ENCODE results near the gene NUP153.

GRCh38 chr6:17656644-17657043, 50.1 kb downstream of the NUP153 start:
- TF ChIP-seq EZH2phosphoT487 (IDR thresholded peaks at IDR 0.05; ENCODE audit: borderline replicate concordance, low read depth, low read length): no peak
- TF ChIP-seq, protein P1, sequence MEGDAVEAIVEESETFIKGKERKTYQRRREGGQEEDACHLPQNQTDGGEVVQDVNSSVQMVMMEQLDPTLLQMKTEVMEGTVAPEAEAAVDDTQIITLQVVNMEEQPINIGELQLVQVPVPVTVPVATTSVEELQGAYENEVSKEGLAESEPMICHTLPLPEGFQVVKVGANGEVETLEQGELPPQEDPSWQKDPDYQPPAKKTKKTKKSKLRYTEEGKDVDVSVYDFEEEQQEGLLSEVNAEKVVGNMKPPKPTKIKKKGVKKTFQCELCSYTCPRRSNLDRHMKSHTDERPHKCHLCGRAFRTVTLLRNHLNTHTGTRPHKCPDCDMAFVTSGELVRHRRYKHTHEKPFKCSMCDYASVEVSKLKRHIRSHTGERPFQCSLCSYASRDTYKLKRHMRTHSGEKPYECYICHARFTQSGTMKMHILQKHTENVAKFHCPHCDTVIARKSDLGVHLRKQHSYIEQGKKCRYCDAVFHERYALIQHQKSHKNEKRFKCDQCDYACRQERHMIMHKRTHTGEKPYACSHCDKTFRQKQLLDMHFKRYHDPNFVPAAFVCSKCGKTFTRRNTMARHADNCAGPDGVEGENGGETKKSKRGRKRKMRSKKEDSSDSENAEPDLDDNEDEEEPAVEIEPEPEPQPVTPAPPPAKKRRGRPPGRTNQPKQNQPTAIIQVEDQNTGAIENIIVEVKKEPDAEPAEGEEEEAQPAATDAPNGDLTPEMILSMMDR (conservative IDR thresholded peaks at IDR 0.05; ENCODE audit: low read length): no peak

Measured in OCI-LY7 (cell line).